H1 (cell line): ENCODE measurements around the gene MIF. TPM values are rescaled to one million over a fixed set of nuclear protein-coding genes. Genes with fewer than 3 reads are reported as not detected.

Experiments
- CTCF ChIA-PET: fragments of 300-600 bp; sonication (Branson Sonifier 250); formaldehyde crosslinking; loops from one replicate; lab custom pipeline; 2021; ENCODE audit not compliant: partially characterized antibody; lab: Charles Lee
- POLR2A ChIA-PET: fragments of 300-600 bp; sonication (Branson Sonifier 250); formaldehyde crosslinking; loops from one replicate; lab custom pipeline; 2021; ENCODE audit warnings: inconsistent platforms; ENCODE audit not compliant: partially characterized antibody; lab: Charles Lee
- DNase-seq, 2 experiments: peaks; one replicate each; pipeline versions ENCODE4 v3.0.0 to v3.0.0-alpha.2; 2010 to 2022; ENCODE audit warnings: low spot score in 2 of 2, low read depth in 1 of 2, mixed read lengths in 1 of 2
- FAIRE-seq: peaks from 2 replicates; lab custom pipeline; 2011; peaks lifted over from hg19 to GRCh38; lab: Jason Lieb, UNC
- H2AFZ ChIP-seq: 2 replicates; pipeline ENCODE4 v1.8.1; 2012; ENCODE audit warnings: low read length, inconsistent platforms
- H2AK5ac ChIP-seq: 2 replicates; pipeline ENCODE4 v1.6.1; 2013; ENCODE audit warnings: low read depth, low read length
- H2BK120ac ChIP-seq: replicated peaks from 2 replicates; pipeline ENCODE3; 2013; ENCODE audit warnings: low read depth, low read length, inconsistent platforms
- H2BK12ac ChIP-seq: 2 replicates; pipeline ENCODE4 v1.6.1; 2013; ENCODE audit warnings: low read depth, low read length
- H2BK15ac ChIP-seq: 2 replicates; pipeline ENCODE4 v1.6.1; 2013; ENCODE audit warnings: low read length
- H2BK20ac ChIP-seq: 2 replicates; pipeline ENCODE4 v1.6.1; 2013; ENCODE audit warnings: low read length
- H2BK5ac ChIP-seq: 2 replicates; pipeline ENCODE4 v1.6.1; 2013; ENCODE audit warnings: low read depth, low read length
- H3K14ac ChIP-seq: 2 replicates; pipeline ENCODE4 v1.6.1; 2013; ENCODE audit warnings: inconsistent platforms; ENCODE audit not compliant: insufficient read length
- H3K18ac ChIP-seq: 2 replicates; pipeline ENCODE4 v1.6.1; 2013; ENCODE audit warnings: low read length; ENCODE audit errors: extremely low read depth
- H3K23ac ChIP-seq: 2 replicates; pipeline ENCODE4 v1.6.1; 2013; ENCODE audit warnings: inconsistent platforms; ENCODE audit not compliant: insufficient read length
- H3K23me2 ChIP-seq: 2 replicates; pipeline ENCODE4 v1.6.1; 2013; ENCODE audit warnings: low read depth, low read length
- H3K27ac ChIP-seq: 2 replicates; pipeline ENCODE4 v1.6.1; 2011; ENCODE audit warnings: low read depth, low read length, inconsistent platforms
- H3K27me3 ChIP-seq, 4 experiments: replicated peaks in 1 of 4; 1 replicate in 1 of 4; 2 replicates in 3 of 4; pipeline versions ENCODE4 v1.6.1 to v1.8.1; 2011 to 2013; ENCODE audit warnings: low read length in 3 of 4, mild to moderate bottlenecking in 3 of 4, inconsistent platforms in 2 of 4, mixed read lengths in 2 of 4, moderate library complexity in 1 of 4; ENCODE audit not compliant: control insufficient read depth in 3 of 4, insufficient read depth in 3 of 4; ENCODE audit errors: extremely low read depth in 1 of 4
- H3K36me3 ChIP-seq, 4 experiments: 2 replicates each; pipeline versions ENCODE4 v1.6.1 to v1.8.1; 2011 to 2013; ENCODE audit warnings: mild to moderate bottlenecking in 4 of 4, low read length in 3 of 4, moderate library complexity in 2 of 4, control low read depth in 1 of 4, inconsistent platforms in 1 of 4; ENCODE audit not compliant: insufficient read depth in 4 of 4, control insufficient read depth in 2 of 4
- H3K4ac ChIP-seq: replicated peaks from 2 replicates; pipeline ENCODE3; 2013; ENCODE audit warnings: low read length, low read depth, mixed read lengths, inconsistent platforms; ENCODE audit not compliant: insufficient read length
- H3K4me1 ChIP-seq, 4 experiments: replicated peaks in 1 of 4; 1 replicate in 1 of 4; 2 replicates in 3 of 4; pipeline versions ENCODE4 v1.6.1 to v1.8.1; 2011 to 2013; ENCODE audit warnings: low read length in 3 of 4, inconsistent platforms in 2 of 4, mixed read lengths in 1 of 4; ENCODE audit not compliant: insufficient read depth in 4 of 4, control insufficient read depth in 3 of 4
- H3K4me2 ChIP-seq, 2 experiments: 2 replicates each; pipeline versions ENCODE4 v1.6.1 to v1.8.1; 2011 to 2013; ENCODE audit warnings: low read depth in 2 of 2, low read length in 2 of 2, control low read depth in 1 of 2, inconsistent platforms in 1 of 2, mild to moderate bottlenecking in 1 of 2; ENCODE audit not compliant: insufficient read depth in 1 of 2
- H3K4me3 ChIP-seq, 4 experiments: fragments of 200-600, 300-600 bp in 1 of 4; sonication (generic), shearing (Covaris generic), sonication (Bioruptor Twin) in 1 of 4; 2 replicates each; pipeline versions ENCODE4 v1.5.1 to v1.8.1; 2011 to 2016; ENCODE audit warnings: low read length in 4 of 4, low read depth in 3 of 4, control low read depth in 2 of 4, inconsistent platforms in 2 of 4, mild to moderate bottlenecking in 2 of 4, mixed read lengths in 1 of 4, moderate library complexity in 1 of 4; ENCODE audit not compliant: insufficient read depth in 2 of 4; ENCODE audit errors: extremely low read depth in 1 of 4
- H3K56ac ChIP-seq: replicated peaks from 2 replicates; pipeline ENCODE3; 2013; ENCODE audit warnings: low read depth, mild to moderate bottlenecking, mixed read lengths, low read length, inconsistent platforms; ENCODE audit not compliant: insufficient read length
- H3K79me1 ChIP-seq: 2 replicates; pipeline ENCODE4 v1.6.1; 2013; ENCODE audit warnings: low read depth, low read length, control low read depth
- H3K79me2 ChIP-seq, 2 experiments: 2 replicates each; pipeline versions ENCODE4 v1.6.1 to v1.8.1; 2012 to 2013; ENCODE audit warnings: low read length in 2 of 2, mild to moderate bottlenecking in 2 of 2, inconsistent platforms in 1 of 2; ENCODE audit not compliant: insufficient read depth in 2 of 2, control insufficient read depth in 1 of 2
- H3K9ac ChIP-seq, 4 experiments: replicated peaks in 1 of 4; 1 replicate in 1 of 4; 2 replicates in 3 of 4; pipeline versions ENCODE4 v1.6.1 to v1.8.1; 2011 to 2013; ENCODE audit warnings: low read depth in 3 of 4, low read length in 3 of 4, control low read depth in 2 of 4, mild to moderate bottlenecking in 2 of 4, moderate library complexity in 2 of 4, inconsistent platforms in 1 of 4; ENCODE audit errors: extremely low read depth in 1 of 4
- H3K9me3 ChIP-seq, 2 experiments: 2 replicates each; pipeline versions ENCODE4 v1.6.1 to v1.8.1; 2012 to 2013; ENCODE audit warnings: mild to moderate bottlenecking in 2 of 2, moderate library complexity in 2 of 2, control low read depth in 1 of 2, inconsistent platforms in 1 of 2, low read depth in 1 of 2, low read length in 1 of 2, mixed read lengths in 1 of 2; ENCODE audit not compliant: insufficient read depth in 2 of 2
- H4K20me1 ChIP-seq, 2 experiments: replicated peaks in 1 of 2; 2 replicates each; pipeline versions ENCODE3 to v1.8.1; 2011 to 2013; ENCODE audit warnings: inconsistent platforms in 2 of 2, low read length in 2 of 2, mild to moderate bottlenecking in 1 of 2; ENCODE audit not compliant: insufficient read depth in 2 of 2, control insufficient read depth in 1 of 2
- H4K5ac ChIP-seq: 2 replicates; pipeline ENCODE4 v1.6.1; 2013; ENCODE audit warnings: low read length, low read depth, mixed read lengths, inconsistent platforms; ENCODE audit not compliant: insufficient read length
- H4K8ac ChIP-seq: 2 replicates; pipeline ENCODE4 v1.8.0; 2013; ENCODE audit warnings: mild to moderate bottlenecking, moderate library complexity, low read length, inconsistent platforms; ENCODE audit not compliant: insufficient read depth; ENCODE audit errors: extremely low read depth
- H4K91ac ChIP-seq: replicated peaks from 2 replicates; pipeline ENCODE3; 2013; ENCODE audit warnings: low read length, mixed read lengths, inconsistent platforms; ENCODE audit not compliant: insufficient read length
- CBX8 ChIP-seq: fragments of 300-800, 300-1000 bp; sonication (generic); IDR thresholded peaks from 2 replicates; pipeline ENCODE4 v1.7.1; 2016; ENCODE audit warnings: low read depth, low read length, borderline replicate concordance
- CEBPB ChIP-seq: IDR thresholded peaks from 2 replicates; pipeline ENCODE4 v1.6.1; 2012; ENCODE audit warnings: low read depth, low read length
- EP300 ChIP-seq, 2 experiments: IDR thresholded peaks; 1 replicate in 1 of 2; 2 replicates in 1 of 2; pipeline ENCODE4 v1.6.1; 2011 to 2012; ENCODE audit warnings: low read depth in 2 of 2, low read length in 2 of 2, mild to moderate bottlenecking in 2 of 2, borderline replicate concordance in 1 of 2, inconsistent platforms in 1 of 2, moderate library complexity in 1 of 2
- POU5F1 ChIP-seq: IDR thresholded peaks from 2 replicates; pipeline ENCODE4 v1.6.1; 2011; ENCODE audit warnings: low read depth, mild to moderate bottlenecking, low read length, moderate library complexity
- WGBS, 2 experiments: shearing (Covaris generic) in 1 of 2; methylation state at CpG; one replicate each; pipeline versions ENCODE4 v1.1.6 to v1.1.7; 2013 to 2015; ENCODE audit warnings: low lambda C conversion rate in 2 of 2, mixed read lengths in 2 of 2, inconsistent platforms in 1 of 2, low coverage in 1 of 2, missing lambda C conversion rate in 1 of 2; ENCODE audit not compliant: insufficient replicate concordance in 2 of 2, insufficient coverage in 1 of 2, insufficient read length in 1 of 2; ENCODE audit errors: extremely low coverage in 1 of 2, missing lambda C conversion rate in 1 of 2; 5-methylcytosine and 5-hydroxymethylcytosine counted together
- polyA plus RNA-seq, 7 experiments: library from polyadenylated mRNA; depleted of rRNA in 3 of 7; stranded (reverse) in 5 of 7; unstranded in 2 of 7; fragments of >200 nt in 5 of 7; fragments of 200-250 nt in 2 of 7; gene quantifications; 1 replicate in 5 of 7; 2 replicates in 1 of 7; 4 replicates in 1 of 7; pipeline versions ENCODE4 v1.2.1 to v1.2.3, GENCODE V29; 2011 to 2013; ENCODE audit warnings: missing spikeins in 2 of 7, mixed read lengths in 2 of 7
- total RNA-seq: library from RNA; stranded (reverse); fragmentation: NEBNext Ultra II Directional; extraction: Animal tissue kit (Norgen Biotek cat#: 25700); gene quantifications from 2 replicates; pipeline ENCODE4 v1.2.1, GENCODE V29; 2021
- TF ChIP-seq, protein P1 (sequence below): IDR thresholded peaks from 2 replicates; pipeline ENCODE4 v1.6.1; 2012; ENCODE audit warnings: inconsistent platforms

MIF gene
- total and polyA plus RNA-seq, 2 of the 8 experiments (the other 6 are each of a cell fraction or from before 2014, with no cell fraction given): 1,082 to 1,870 TPM

DNA sequence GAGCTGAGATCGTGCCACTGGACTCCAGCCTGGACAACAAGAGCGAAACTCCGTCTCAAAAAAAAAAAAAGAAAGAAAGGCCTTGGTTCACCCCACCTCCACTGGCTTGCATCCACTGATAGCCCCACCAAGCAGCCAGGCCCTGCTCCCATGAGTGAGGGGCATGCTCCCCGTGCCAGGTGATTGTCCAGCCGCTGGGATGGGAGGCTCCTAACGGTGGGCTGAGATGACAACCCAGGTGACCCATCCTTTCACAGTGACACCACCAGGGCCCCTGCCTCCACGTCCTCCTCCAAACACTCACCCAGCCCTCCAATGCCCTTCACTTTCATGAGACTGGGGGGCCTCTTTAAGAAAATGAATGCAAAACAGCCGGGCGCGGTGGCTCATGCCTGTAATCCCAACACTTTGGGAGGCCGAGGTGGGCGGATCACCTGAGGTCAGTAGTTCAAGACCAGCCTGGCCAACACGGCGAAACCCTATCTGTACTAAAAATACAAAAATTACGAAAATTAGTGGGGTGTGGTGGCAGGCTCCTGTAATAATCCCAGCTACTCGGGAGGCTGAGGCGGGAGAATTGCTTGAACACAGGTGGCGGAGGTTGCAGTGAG lies 46.8 kb upstream of the MIF start:
- peak overlapping the region; percentile 5 for H4K91ac ChIP-seq
- no peak overlapping the region for H4K5ac ChIP-seq
- H2AFZ ChIP-seq: no peak overlapping the region
- H3K23ac ChIP-seq: no peak overlapping the region
- H2BK120ac ChIP-seq: no peak overlapping the region
- H3K9me3 ChIP-seq: no peaks in the 10 kb centered on the region
- no peak overlapping the region; the same call in 1 of the 2 replicates for H3K18ac ChIP-seq
- H4K8ac ChIP-seq: no peak overlapping the region; the same call in 1 of the 2 replicates
- no peak overlapping the region for H3K4ac ChIP-seq
- TF ChIP-seq, protein P1, sequence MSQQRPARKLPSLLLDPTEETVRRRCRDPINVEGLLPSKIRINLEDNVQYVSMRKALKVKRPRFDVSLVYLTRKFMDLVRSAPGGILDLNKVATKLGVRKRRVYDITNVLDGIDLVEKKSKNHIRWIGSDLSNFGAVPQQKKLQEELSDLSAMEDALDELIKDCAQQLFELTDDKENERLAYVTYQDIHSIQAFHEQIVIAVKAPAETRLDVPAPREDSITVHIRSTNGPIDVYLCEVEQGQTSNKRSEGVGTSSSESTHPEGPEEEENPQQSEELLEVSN: no peak
- no peak for TF ChIP-seq EP300 (IDR thresholded peaks at IDR 0.05; ENCODE audit: borderline replicate concordance in 1 of 2, low read depth in 2 of 2, low read length in 2 of 2)
- no peak for TF ChIP-seq CBX8
- TF ChIP-seq POU5F1: no peak
- TF ChIP-seq CEBPB: no peak
- CTCF ChIA-PET: interaction anchor here (0.9 to 4.3 kb wide), 8 partner anchors 10 to 78 kb away, joined by 3 to 73 read pairs (median 6); partner anchors contain the start of genes CHCHD10, MMP11 and SLC2A11
- H3K79me1 ChIP-seq: no peaks in the 10 kb centered on the region
- WGBS, 2 experiments: 87% methylated on average over 13 of the region's 18 CpGs; no CpG with 5 or more reads in 1 of the 2 experiments
- H3K27me3 ChIP-seq: peaks cover 0 to 5% (median 1%) of the 10 kb centered on the region in 4 experiments; a peak in 3 of 7 replicates
- H3K4me2 ChIP-seq: peak overlapping the region in 1 of 2 experiments; percentile 27; a peak in 1 of 4 replicates
- no peaks in the 10 kb centered on the region for H3K23me2 ChIP-seq
- peaks cover 0 to 28% (median 20%) of the 10 kb centered on the region in 4 experiments; a peak in 6 of 7 replicates for H3K4me1 ChIP-seq
- H3K9ac ChIP-seq: no peak overlapping the region
- H2BK15ac ChIP-seq: no peak overlapping the region; the same call in 1 of the 2 replicates
- no peaks in the 10 kb centered on the region for H3K79me2 ChIP-seq
- no peak overlapping the region for H2BK5ac ChIP-seq
- H2BK12ac ChIP-seq: no peak overlapping the region
- H2BK20ac ChIP-seq: no peak overlapping the region
- H3K4me3 ChIP-seq: no peak overlapping the region
- no peaks in the 10 kb centered on the region for H3K36me3 ChIP-seq
- no peak overlapping the region for H3K56ac ChIP-seq
- no peak overlapping the region for H2AK5ac ChIP-seq
- H3K27ac ChIP-seq: no peak overlapping the region
- POLR2A ChIA-PET: interaction anchor here (1.1 to 5.6 kb wide), 3 partner anchors 9 to 47 kb away, joined by 3 to 37 read pairs (median 5); partner anchors contain the start of genes MIF and SLC2A11
- DNase-seq (no peak), FAIRE-seq (no peak)
- no peak overlapping the region for H3K14ac ChIP-seq
- H4K20me1 ChIP-seq: no peaks in the 10 kb centered on the region
